HCT116 (cell line): ENCODE data around the gene DHDH.

Experiments used
- CTCF ChIP-seq, 3 experiments: fragments of 200-600 bp in 1 of 3; sonication (generic) in 1 of 3; IDR thresholded peaks in 2 of 3; conservative IDR thresholded peaks in 1 of 3; 2 replicates each; pipeline ENCODE4 v1.5.1; 2012 to 2017; ENCODE audit warnings: low read depth in 2 of 3, low read length in 2 of 3, antibody characterized with exemption in 1 of 3, borderline replicate concordance in 1 of 3, control low read depth in 1 of 3, mild to moderate bottlenecking in 1 of 3, mixed read lengths in 1 of 3, mixed run types in 1 of 3, moderate library complexity in 1 of 3; ENCODE audit not compliant: insufficient read depth in 1 of 3
- ELF1 ChIP-seq: IDR thresholded peaks from 2 replicates; pipeline ENCODE4 v1.6.1; 2012; ENCODE audit warnings: low read depth, borderline replicate concordance
- EZH2 ChIP-seq: fragments of 200-600 bp; sonication (generic); IDR thresholded peaks from 2 replicates; pipeline ENCODE4 v1.6.1; 2017; ENCODE audit warnings: antibody characterized with exemption, mixed run types
- JUND ChIP-seq: IDR thresholded peaks from 2 replicates; pipeline ENCODE4 v1.6.1; 2012
- MAX ChIP-seq: IDR thresholded peaks from 2 replicates; pipeline ENCODE4 v1.6.1; 2012
- POLR2A ChIP-seq: IDR thresholded peaks from 2 replicates; pipeline ENCODE4 v1.7.0; 2011; ENCODE audit warnings: borderline replicate concordance; ENCODE audit not compliant: insufficient read depth, insufficient read length; ENCODE audit errors: extremely low read depth
- RAD21 ChIP-seq: IDR thresholded peaks from 2 replicates; pipeline ENCODE4 v1.6.1; 2012; ENCODE audit warnings: low read depth, mild to moderate bottlenecking
- SP1 ChIP-seq: IDR thresholded peaks from 2 replicates; pipeline ENCODE4 v1.6.1; 2012; ENCODE audit warnings: low read depth
- TCF7L2 ChIP-seq: IDR thresholded peaks from 2 replicates; pipeline ENCODE4 v1.7.0; 2011; ENCODE audit warnings: borderline replicate concordance, inconsistent platforms; ENCODE audit not compliant: insufficient read depth, insufficient read length; ENCODE audit errors: extremely low read depth
- YY1 ChIP-seq: IDR thresholded peaks from 2 replicates; pipeline ENCODE4 v1.6.1; 2011; ENCODE audit warnings: low read length, low read depth, moderate library complexity, mild to moderate bottlenecking; ENCODE audit not compliant: insufficient replicate concordance; ENCODE audit errors: extremely low read depth
- ZFX ChIP-seq: fragments of 450-650 bp; IDR thresholded peaks from 2 replicates; pipeline ENCODE4 v1.6.1; 2017

- TF ChIP-seq ZFX: no peak
- no peak for TF ChIP-seq CTCF (IDR thresholded peaks at IDR 0.05 in 2 of 3, conservative IDR thresholded peaks at IDR 0.05 in 1 of 3; ENCODE audit: borderline replicate concordance in 1 of 3, insufficient read depth in 1 of 3, low read depth in 2 of 3, low read length in 2 of 3)
- no peak for TF ChIP-seq EZH2
- TF ChIP-seq JUND: no peak
- TF ChIP-seq POLR2A: no peak
- no peak for TF ChIP-seq MAX
- TF ChIP-seq YY1: no peak
- no peak for TF ChIP-seq TCF7L2
- TF ChIP-seq RAD21: no peak
- TF ChIP-seq ELF1: no peak
- no peak for TF ChIP-seq SP1
Measured at GRCh38 chr19:48961673-48962028, 28.2 kb downstream of the DHDH start.
